CD8-positive, alpha-beta memory T cell (primary cell): Measurements from ENCODE around the gene SLAMF8. TPM values are rescaled to one million over a fixed set of nuclear protein-coding genes. Genes with fewer than 3 reads are reported as not detected.
A peak's percentile ranks its signal among the peaks of the same experiment; 100 is the strongest.

Source experiments
- CTCF ChIA-PET: fragments of 350-600 bp; sonication (Branson Sonifier 250); formaldehyde crosslinking; loops from one replicate; lab custom pipeline; 2021; ENCODE audit warnings: antibody characterized with exemption; lab: Charles Lee
- POLR2A ChIA-PET: fragments of 350-600 bp; sonication (Branson Sonifier 250); formaldehyde crosslinking; loops from one replicate; lab custom pipeline; 2021; ENCODE audit warnings: antibody characterized with exemption; lab: Charles Lee
- DNase-seq, 5 donors: peaks; one replicate each; pipeline versions ENCODE4 v3.0.0 to v3.0.0-alpha.2; 2020 to 2022; ENCODE audit warnings: mixed read lengths in 1 of 5
- H3K27ac ChIP-seq: one replicate; pipeline ENCODE4 v1.7.0; 2013; ENCODE audit warnings: low read depth, mild to moderate bottlenecking, low read length, moderate library complexity
- H3K27me3 ChIP-seq: 2 replicates; pipeline ENCODE4 v1.7.0; 2013; ENCODE audit warnings: low read length, mild to moderate bottlenecking; ENCODE audit not compliant: insufficient read depth, poor library complexity, severe bottlenecking
- H3K36me3 ChIP-seq: 2 replicates; pipeline ENCODE4 v1.7.0; 2013; ENCODE audit warnings: mild to moderate bottlenecking, low read length, moderate library complexity; ENCODE audit not compliant: insufficient read depth
- H3K4me1 ChIP-seq: 2 replicates; pipeline ENCODE4 v1.7.0; 2013; ENCODE audit warnings: mild to moderate bottlenecking, low read length, moderate library complexity; ENCODE audit not compliant: insufficient read depth
- H3K4me3 ChIP-seq: 2 replicates; pipeline ENCODE4 v1.7.0; 2013; ENCODE audit warnings: mild to moderate bottlenecking, low read length
- H3K9me3 ChIP-seq: 2 replicates; pipeline ENCODE4 v1.7.0; 2013; ENCODE audit warnings: mild to moderate bottlenecking, low read length
- H3K27ac Mint-ChIP-seq, 8 donors: one replicate each; pipeline ENCODE4 v1.8.0; 2020 to 2021; ENCODE audit warnings: mixed read lengths in 8 of 8, mild to moderate bottlenecking in 6 of 8, inconsistent platforms in 3 of 8, moderate library complexity in 3 of 8
- H3K27me3 Mint-ChIP-seq, 2 donors: one replicate each; pipeline ENCODE4 v1.8.0; 2020 to 2021; ENCODE audit warnings: mixed read lengths in 2 of 2, mild to moderate bottlenecking in 1 of 2, moderate library complexity in 1 of 2
- H3K36me3 Mint-ChIP-seq, 3 donors: one replicate each; pipeline ENCODE4 v1.8.0; 2020 to 2021; ENCODE audit warnings: mixed read lengths in 3 of 3, inconsistent platforms in 1 of 3, mild to moderate bottlenecking in 1 of 3
- H3K4me1 Mint-ChIP-seq, 3 donors: one replicate each; pipeline ENCODE4 v1.8.0; 2020 to 2021; ENCODE audit warnings: mixed read lengths in 3 of 3, inconsistent platforms in 1 of 3, mild to moderate bottlenecking in 1 of 3
- H3K4me3 Mint-ChIP-seq, 7 donors: one replicate each; pipeline ENCODE4 v1.8.0; 2020 to 2021; ENCODE audit warnings: mixed read lengths in 7 of 7, mild to moderate bottlenecking in 6 of 7, moderate library complexity in 4 of 7, inconsistent platforms in 2 of 7
- H3K9me3 Mint-ChIP-seq, 5 donors: one replicate each; pipeline ENCODE4 v1.8.0; 2020 to 2022; ENCODE audit warnings: mixed read lengths in 5 of 5, mild to moderate bottlenecking in 3 of 5, moderate library complexity in 2 of 5, inconsistent platforms in 1 of 5
- polyA plus RNA-seq: library from polyadenylated mRNA; unstranded; fragments of 300-500 nt; fragmentation: Illumina TruSeq; gene quantifications from one replicate; pipeline ENCODE4 v1.2.3, GENCODE V29; 2021
- total RNA-seq, 2 experiments: library from RNA; stranded (reverse); gene quantifications; one replicate each; pipeline ENCODE4 v1.2.3, GENCODE V29; 2021

Gene SLAMF8
- total and polyA plus RNA-seq, 3 experiments from 2014 or later, result 3.2 to 7.3 (median 4.0) TPM

DNA sequence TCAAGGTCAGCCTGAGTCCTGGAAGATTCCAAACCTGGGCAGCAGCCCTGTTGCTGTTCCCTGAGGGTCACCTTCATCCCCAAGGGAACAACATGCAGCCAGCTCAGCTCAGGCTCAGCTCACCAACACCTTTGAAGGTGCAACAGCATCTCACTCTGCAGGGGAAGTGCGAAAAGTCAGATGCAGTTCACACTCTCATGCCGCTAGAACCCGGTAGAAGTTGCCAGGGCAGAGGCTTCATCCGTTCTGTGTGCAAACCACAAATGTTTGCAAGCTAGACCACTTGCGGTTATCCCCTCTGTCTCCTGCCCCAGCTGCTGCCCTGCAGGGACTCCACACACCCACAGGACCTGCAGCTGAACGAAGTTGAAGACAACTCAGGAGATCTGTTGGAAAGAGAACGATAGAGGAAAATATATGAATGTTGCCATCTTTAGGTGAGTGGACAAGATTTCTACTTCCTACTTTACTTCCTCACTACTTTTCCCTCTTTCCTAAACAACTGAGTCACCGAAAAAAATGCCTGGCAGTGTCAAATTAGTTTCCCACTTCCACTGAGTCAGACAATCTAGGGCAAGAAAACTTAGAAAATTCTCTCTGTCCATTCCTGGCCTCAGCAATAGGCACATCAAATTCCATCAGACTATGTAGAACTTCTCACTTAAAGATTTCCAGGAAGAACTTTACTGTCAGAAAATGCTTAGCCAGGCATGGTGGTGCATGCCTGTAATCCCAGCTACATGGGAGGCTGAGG lies 26.3 kb upstream of the SLAMF8 start:
- H3K9me3 Mint-ChIP-seq, result no peaks in the 10 kb centered on the region

GRCh38 chr1:159802111-159802510 lies 24.6 kb upstream of the SLAMF8 start, which contains the start of gene FCRL6:
FCRL6 (plus strand) TSS chr1:159802360; CDS start chr1:159802425, 65 bp downstream.
- POLR2A ChIA-PET, result interaction anchor here (1.4 kb wide), 1 partner anchor 15 kb away, joined by 3 read pairs; no protein-coding TSS in a partner anchor

More for the DNA sequence above, 26.3 kb upstream of the SLAMF8 start:
- no peaks in the 10 kb centered on the region for H3K27me3 ChIP-seq
- H3K36me3 ChIP-seq, result no peaks in the 10 kb centered on the region
- H3K27ac ChIP-seq, result peak overlapping the region; percentile 17
- Mint-ChIP-seq H3K27me3 (peaks cover 0 to 4% of the 10 kb centered on the region in 2 donors), H3K27ac (peak overlapping the region; percentile 12 to 94 (median 70)), H3K4me1 (peaks cover 66 to 69% (median 69%) of the 10 kb centered on the region in 3 donors), H3K36me3 (peaks cover 1 to 5% (median 2%) of the 10 kb centered on the region in 3 donors), H3K4me3 (peak overlapping the region; percentile 80 to 94 (median 85))
- CTCF ChIA-PET, result interaction anchor here (0.9 to 12.6 kb wide), 16 partner anchors 10 to 587 kb away, joined by 3 to 316 read pairs (median 10); partner anchors contain the start of genes DUSP23, SLAMF8 and TAGLN2
- peaks cover 40% of the 10 kb centered on the region for H3K4me1 ChIP-seq
- peak; percentile 15 to 67 (median 32) for DNase-seq
- POLR2A ChIA-PET, result interaction anchor here (0.8 to 1.8 kb wide), 3 partner anchors 26 to 90 kb away, joined by 4 to 7 read pairs (median 5); partner anchors contain the start of gene SLAMF8
- no peaks in the 10 kb centered on the region for H3K9me3 ChIP-seq
- H3K4me3 ChIP-seq, result peak overlapping the region; percentile 50

DNA sequence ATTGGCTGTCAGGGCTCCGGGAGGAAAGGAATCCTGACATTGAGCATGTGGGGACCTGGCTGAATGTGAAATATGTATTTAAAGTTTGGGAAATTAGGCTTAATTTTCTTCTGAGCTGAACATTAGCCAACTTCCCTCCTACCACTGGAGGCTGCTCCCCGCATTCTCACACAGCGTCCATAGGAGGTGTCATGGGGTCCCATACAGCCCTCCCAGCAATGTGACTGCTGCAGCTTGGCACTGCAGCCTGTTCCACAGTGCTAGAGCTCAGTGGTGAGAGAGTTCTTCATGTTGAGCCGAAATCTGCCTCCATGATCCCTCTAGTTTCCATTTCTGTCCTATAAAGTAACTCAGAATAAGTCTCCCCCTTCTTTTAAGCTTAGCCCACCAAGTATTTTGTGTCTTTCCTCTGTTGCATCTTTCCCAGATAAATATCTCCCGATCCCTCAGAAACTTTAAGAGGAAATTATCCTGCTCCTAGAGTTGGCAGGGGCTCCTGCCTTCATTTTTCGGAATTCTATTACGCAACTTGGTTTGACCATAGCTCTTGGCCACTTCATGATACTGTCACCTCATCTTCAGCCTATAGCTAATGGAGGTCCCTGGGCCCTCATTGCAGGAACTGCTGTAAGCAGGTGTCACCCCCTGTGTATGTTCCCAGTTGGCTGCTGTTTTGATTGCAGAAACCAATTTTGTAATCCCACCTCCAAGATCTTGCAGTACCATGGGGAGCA lies 22.6 kb upstream of the SLAMF8 start:
- Mint-ChIP-seq H3K9me3 (no peaks in the 10 kb centered on the region), H3K4me1 (peaks cover 81 to 85% (median 83%) of the 10 kb centered on the region in 3 donors), H3K36me3 (peaks cover 13 to 15% (median 14%) of the 10 kb centered on the region in 3 donors), H3K4me3 (peak overlapping the region; percentile 80 to 94 (median 85)), H3K27me3 (peaks cover 0 to 7% of the 10 kb centered on the region in 2 donors), H3K27ac (peak overlapping the region in 7 of 8 donors; percentile 36 to 92 (median 49))
- ChIA-PET CTCF (interaction anchor here (1.2 to 12.6 kb wide), 8 partner anchors 15 to 202 kb away, joined by 3 to 316 read pairs (median 6); partner anchors contain the start of genes DUSP23 and SLAMF8), POLR2A (interaction anchor here (1.5 kb wide), 1 partner anchor 120 kb away, joined by 3 read pairs; no protein-coding TSS in a partner anchor)
- Histone ChIP-seq H3K27ac (no peak overlapping the region), H3K36me3 (no peaks in the 10 kb centered on the region), H3K4me3 (peak overlapping the region; percentile 50), H3K9me3 (no peaks in the 10 kb centered on the region), H3K27me3 (no peaks in the 10 kb centered on the region), H3K4me1 (peaks cover 39% of the 10 kb centered on the region)
- DNase-seq, result no peak

More at GRCh38 chr1:159802111-159802510, 24.6 kb upstream of the SLAMF8 start, which contains the start of gene FCRL6:
- H3K27me3 ChIP-seq, result no peaks in the 10 kb centered on the region
- peaks cover 6 to 15% (median 12%) of the 10 kb centered on the region in 3 donors for H3K36me3 Mint-ChIP-seq
- H3K9me3 ChIP-seq, result no peaks in the 10 kb centered on the region
- CTCF ChIA-PET, result interaction anchor here (1.3 to 12.6 kb wide), 3 partner anchors 10 to 89 kb away, joined by 4 to 316 read pairs (median 8); no protein-coding TSS in a partner anchor
- no peaks in the 10 kb centered on the region for H3K36me3 ChIP-seq
- peak within 1 kb of the TSS; percentile 80 to 94 (median 85) for H3K4me3 Mint-ChIP-seq
- no peak within 1 kb of the TSS for H3K27ac ChIP-seq
- H3K4me1 ChIP-seq, result peaks cover 46% of the 10 kb centered on the region
- no peak for DNase-seq
- H3K27ac Mint-ChIP-seq, result peak within 1 kb of the TSS; percentile 2 to 98 (median 64)
- H3K27me3 Mint-ChIP-seq, result peaks cover 0 to 5% of the 10 kb centered on the region in 2 donors
- no peaks in the 10 kb centered on the region for H3K9me3 Mint-ChIP-seq
- H3K4me1 Mint-ChIP-seq, result peaks cover 82 to 87% (median 84%) of the 10 kb centered on the region in 3 donors
- H3K4me3 ChIP-seq, result peak within 1 kb of the TSS; percentile 50

DNA sequence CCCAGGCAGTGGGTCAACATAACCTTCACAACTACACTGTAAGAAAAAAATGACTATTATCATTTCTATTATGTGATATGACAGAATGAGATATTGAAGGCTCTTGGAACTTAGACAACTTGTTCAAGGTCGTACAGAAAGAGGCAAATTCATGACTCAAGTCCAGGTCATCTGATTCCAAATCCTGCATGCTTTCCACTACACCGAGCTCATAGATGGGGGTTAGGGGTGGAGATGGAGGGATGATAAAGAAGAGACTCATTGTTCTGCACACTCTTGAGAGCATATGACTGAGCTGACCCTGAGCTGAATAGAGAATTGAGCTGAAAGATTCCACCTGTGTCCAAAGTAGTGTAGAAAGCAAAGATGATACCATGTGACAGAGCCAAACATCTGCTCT lies 21.7 kb upstream of the SLAMF8 start:
- ChIA-PET POLR2A (no interaction called here), CTCF (interaction anchor here (1.3 to 12.6 kb wide), 4 partner anchors 22 to 202 kb away, joined by 3 to 316 read pairs (median 8); partner anchors contain the start of genes DUSP23 and SLAMF8)
- H3K4me1 ChIP-seq, result peaks cover 31% of the 10 kb centered on the region
- peaks cover 0 to 7% of the 10 kb centered on the region in 2 donors for H3K27me3 Mint-ChIP-seq
- H3K27me3 ChIP-seq, result no peaks in the 10 kb centered on the region
- H3K27ac Mint-ChIP-seq, result peak overlapping the region in 4 of 8 donors; percentile 0 to 62 (median 34)
- H3K4me3 ChIP-seq, result no peak overlapping the region
- peak overlapping the region; percentile 21 to 94 (median 83) for H3K4me3 Mint-ChIP-seq
- no peak for DNase-seq
- no peaks in the 10 kb centered on the region for H3K9me3 ChIP-seq
- H3K27ac ChIP-seq, result no peak overlapping the region
- H3K9me3 Mint-ChIP-seq, result no peaks in the 10 kb centered on the region
- H3K36me3 Mint-ChIP-seq, result peaks cover 14 to 16% (median 15%) of the 10 kb centered on the region in 3 donors
- H3K4me1 Mint-ChIP-seq, result peaks cover 73 to 77% (median 75%) of the 10 kb centered on the region in 3 donors
- H3K36me3 ChIP-seq, result no peaks in the 10 kb centered on the region

- CTCF ChIA-PET, result no interaction called here
- POLR2A ChIA-PET, result no interaction called here
Measured at GRCh38 chr1:159815926-159816325, 10.7 kb upstream of the SLAMF8 start.

GRCh38 chr1:159817276-159818041 lies 9.2 kb upstream of the SLAMF8 start:
- no peak for DNase-seq
- Histone ChIP-seq H3K4me3 (no peak overlapping the region), H3K4me1 (no peaks in the 10 kb centered on the region), H3K9me3 (no peaks in the 10 kb centered on the region), H3K36me3 (no peaks in the 10 kb centered on the region), H3K27ac (no peak overlapping the region), H3K27me3 (no peaks in the 10 kb centered on the region)
- H3K4me3 Mint-ChIP-seq, result no peak overlapping the region
- peaks cover 21 to 38% (median 38%) of the 10 kb centered on the region in 3 donors for H3K4me1 Mint-ChIP-seq
- H3K27me3 Mint-ChIP-seq, result peaks cover 0 to 1% of the 10 kb centered on the region in 2 donors
- H3K36me3 Mint-ChIP-seq, result peaks cover 1 to 28% (median 5%) of the 10 kb centered on the region in 3 donors
- peak overlapping the region in 3 of 8 donors; percentile 45 to 83 (median 49) for H3K27ac Mint-ChIP-seq
- H3K9me3 Mint-ChIP-seq, result no peaks in the 10 kb centered on the region
- CTCF ChIA-PET, result interaction anchor here (0.9 to 1.3 kb wide), 3 partner anchors 9 to 70 kb away, joined by 3 to 5 read pairs (median 3); partner anchors contain the start of gene SLAMF8
- POLR2A ChIA-PET, result interaction anchor here (0.8 to 1.1 kb wide), 2 partner anchors 8 to 14 kb away, joined by 3 read pairs; no protein-coding TSS in a partner anchor

More at GRCh38 chr1:159815926-159816325, 10.7 kb upstream of the SLAMF8 start:
- Histone ChIP-seq H3K27me3 (no peaks in the 10 kb centered on the region), H3K27ac (no peak overlapping the region), H3K36me3 (no peaks in the 10 kb centered on the region), H3K4me1 (no peaks in the 10 kb centered on the region), H3K4me3 (no peak overlapping the region), H3K9me3 (no peaks in the 10 kb centered on the region)
- no peaks in the 10 kb centered on the region for H3K9me3 Mint-ChIP-seq
- H3K4me1 Mint-ChIP-seq, result peaks cover 24 to 30% (median 29%) of the 10 kb centered on the region in 3 donors
- H3K36me3 Mint-ChIP-seq, result peaks cover 1 to 41% (median 5%) of the 10 kb centered on the region in 3 donors
- no peak overlapping the region for H3K4me3 Mint-ChIP-seq
- no peak for DNase-seq
- H3K27me3 Mint-ChIP-seq, result peaks cover 0 to 4% of the 10 kb centered on the region in 2 donors
- H3K27ac Mint-ChIP-seq, result no peak overlapping the region
